H1 (cell line): ENCODE data around the gene MAGI1. TPM values are rescaled to one million over a fixed set of nuclear protein-coding genes. Genes with fewer than 3 reads are reported as not detected.

Experiments
- CTCF ChIA-PET: fragments of 300-600 bp; sonication (Branson Sonifier 250); formaldehyde crosslinking; loops from one replicate; lab custom pipeline; 2021; ENCODE audit not compliant: partially characterized antibody; lab: Charles Lee
- POLR2A ChIA-PET: fragments of 300-600 bp; sonication (Branson Sonifier 250); formaldehyde crosslinking; loops from one replicate; lab custom pipeline; 2021; ENCODE audit warnings: inconsistent platforms; ENCODE audit not compliant: partially characterized antibody; lab: Charles Lee
- DNase-seq, 2 experiments: peaks; one replicate each; pipeline versions ENCODE4 v3.0.0 to v3.0.0-alpha.2; 2010 to 2022; ENCODE audit warnings: low spot score in 2 of 2, low read depth in 1 of 2, mixed read lengths in 1 of 2
- FAIRE-seq: peaks from 2 replicates; lab custom pipeline; 2011; peaks lifted over from hg19 to GRCh38; lab: Jason Lieb, UNC
- H2AFZ ChIP-seq: 2 replicates; pipeline ENCODE4 v1.8.1; 2012; ENCODE audit warnings: low read length, inconsistent platforms
- H2AK5ac ChIP-seq: 2 replicates; pipeline ENCODE4 v1.6.1; 2013; ENCODE audit warnings: low read depth, low read length
- H2BK120ac ChIP-seq: replicated peaks from 2 replicates; pipeline ENCODE3; 2013; ENCODE audit warnings: low read depth, low read length, inconsistent platforms
- H2BK12ac ChIP-seq: 2 replicates; pipeline ENCODE4 v1.6.1; 2013; ENCODE audit warnings: low read depth, low read length
- H2BK15ac ChIP-seq: 2 replicates; pipeline ENCODE4 v1.6.1; 2013; ENCODE audit warnings: low read length
- H2BK20ac ChIP-seq: 2 replicates; pipeline ENCODE4 v1.6.1; 2013; ENCODE audit warnings: low read length
- H2BK5ac ChIP-seq: 2 replicates; pipeline ENCODE4 v1.6.1; 2013; ENCODE audit warnings: low read depth, low read length
- H3K14ac ChIP-seq: 2 replicates; pipeline ENCODE4 v1.6.1; 2013; ENCODE audit warnings: inconsistent platforms; ENCODE audit not compliant: insufficient read length
- H3K18ac ChIP-seq: 2 replicates; pipeline ENCODE4 v1.6.1; 2013; ENCODE audit warnings: low read length; ENCODE audit errors: extremely low read depth
- H3K23ac ChIP-seq: 2 replicates; pipeline ENCODE4 v1.6.1; 2013; ENCODE audit warnings: inconsistent platforms; ENCODE audit not compliant: insufficient read length
- H3K23me2 ChIP-seq: 2 replicates; pipeline ENCODE4 v1.6.1; 2013; ENCODE audit warnings: low read depth, low read length
- H3K27ac ChIP-seq: 2 replicates; pipeline ENCODE4 v1.6.1; 2011; ENCODE audit warnings: low read depth, low read length, inconsistent platforms
- H3K27me3 ChIP-seq, 4 experiments: replicated peaks in 1 of 4; 1 replicate in 1 of 4; 2 replicates in 3 of 4; pipeline versions ENCODE4 v1.6.1 to v1.8.1; 2011 to 2013; ENCODE audit warnings: low read length in 3 of 4, mild to moderate bottlenecking in 3 of 4, inconsistent platforms in 2 of 4, mixed read lengths in 2 of 4, moderate library complexity in 1 of 4; ENCODE audit not compliant: control insufficient read depth in 3 of 4, insufficient read depth in 3 of 4; ENCODE audit errors: extremely low read depth in 1 of 4
- H3K36me3 ChIP-seq, 4 experiments: 2 replicates each; pipeline versions ENCODE4 v1.6.1 to v1.8.1; 2011 to 2013; ENCODE audit warnings: mild to moderate bottlenecking in 4 of 4, low read length in 3 of 4, moderate library complexity in 2 of 4, control low read depth in 1 of 4, inconsistent platforms in 1 of 4; ENCODE audit not compliant: insufficient read depth in 4 of 4, control insufficient read depth in 2 of 4
- H3K4ac ChIP-seq: replicated peaks from 2 replicates; pipeline ENCODE3; 2013; ENCODE audit warnings: low read length, low read depth, mixed read lengths, inconsistent platforms; ENCODE audit not compliant: insufficient read length
- H3K4me1 ChIP-seq, 4 experiments: replicated peaks in 1 of 4; 1 replicate in 1 of 4; 2 replicates in 3 of 4; pipeline versions ENCODE4 v1.6.1 to v1.8.1; 2011 to 2013; ENCODE audit warnings: low read length in 3 of 4, inconsistent platforms in 2 of 4, mixed read lengths in 1 of 4; ENCODE audit not compliant: insufficient read depth in 4 of 4, control insufficient read depth in 3 of 4
- H3K4me2 ChIP-seq, 2 experiments: 2 replicates each; pipeline versions ENCODE4 v1.6.1 to v1.8.1; 2011 to 2013; ENCODE audit warnings: low read depth in 2 of 2, low read length in 2 of 2, control low read depth in 1 of 2, inconsistent platforms in 1 of 2, mild to moderate bottlenecking in 1 of 2; ENCODE audit not compliant: insufficient read depth in 1 of 2
- H3K4me3 ChIP-seq, 4 experiments: fragments of 200-600, 300-600 bp in 1 of 4; sonication (generic), shearing (Covaris generic), sonication (Bioruptor Twin) in 1 of 4; 2 replicates each; pipeline versions ENCODE4 v1.5.1 to v1.8.1; 2011 to 2016; ENCODE audit warnings: low read length in 4 of 4, low read depth in 3 of 4, control low read depth in 2 of 4, inconsistent platforms in 2 of 4, mild to moderate bottlenecking in 2 of 4, mixed read lengths in 1 of 4, moderate library complexity in 1 of 4; ENCODE audit not compliant: insufficient read depth in 2 of 4; ENCODE audit errors: extremely low read depth in 1 of 4
- H3K56ac ChIP-seq: replicated peaks from 2 replicates; pipeline ENCODE3; 2013; ENCODE audit warnings: low read depth, mild to moderate bottlenecking, mixed read lengths, low read length, inconsistent platforms; ENCODE audit not compliant: insufficient read length
- H3K79me1 ChIP-seq: 2 replicates; pipeline ENCODE4 v1.6.1; 2013; ENCODE audit warnings: low read depth, low read length, control low read depth
- H3K79me2 ChIP-seq, 2 experiments: 2 replicates each; pipeline versions ENCODE4 v1.6.1 to v1.8.1; 2012 to 2013; ENCODE audit warnings: low read length in 2 of 2, mild to moderate bottlenecking in 2 of 2, inconsistent platforms in 1 of 2; ENCODE audit not compliant: insufficient read depth in 2 of 2, control insufficient read depth in 1 of 2
- H3K9ac ChIP-seq, 4 experiments: replicated peaks in 1 of 4; 1 replicate in 1 of 4; 2 replicates in 3 of 4; pipeline versions ENCODE4 v1.6.1 to v1.8.1; 2011 to 2013; ENCODE audit warnings: low read depth in 3 of 4, low read length in 3 of 4, control low read depth in 2 of 4, mild to moderate bottlenecking in 2 of 4, moderate library complexity in 2 of 4, inconsistent platforms in 1 of 4; ENCODE audit errors: extremely low read depth in 1 of 4
- H3K9me3 ChIP-seq, 2 experiments: 2 replicates each; pipeline versions ENCODE4 v1.6.1 to v1.8.1; 2012 to 2013; ENCODE audit warnings: mild to moderate bottlenecking in 2 of 2, moderate library complexity in 2 of 2, control low read depth in 1 of 2, inconsistent platforms in 1 of 2, low read depth in 1 of 2, low read length in 1 of 2, mixed read lengths in 1 of 2; ENCODE audit not compliant: insufficient read depth in 2 of 2
- H4K20me1 ChIP-seq, 2 experiments: replicated peaks in 1 of 2; 2 replicates each; pipeline versions ENCODE3 to v1.8.1; 2011 to 2013; ENCODE audit warnings: inconsistent platforms in 2 of 2, low read length in 2 of 2, mild to moderate bottlenecking in 1 of 2; ENCODE audit not compliant: insufficient read depth in 2 of 2, control insufficient read depth in 1 of 2
- H4K5ac ChIP-seq: 2 replicates; pipeline ENCODE4 v1.6.1; 2013; ENCODE audit warnings: low read length, low read depth, mixed read lengths, inconsistent platforms; ENCODE audit not compliant: insufficient read length
- H4K8ac ChIP-seq: 2 replicates; pipeline ENCODE4 v1.8.0; 2013; ENCODE audit warnings: mild to moderate bottlenecking, moderate library complexity, low read length, inconsistent platforms; ENCODE audit not compliant: insufficient read depth; ENCODE audit errors: extremely low read depth
- H4K91ac ChIP-seq: replicated peaks from 2 replicates; pipeline ENCODE3; 2013; ENCODE audit warnings: low read length, mixed read lengths, inconsistent platforms; ENCODE audit not compliant: insufficient read length
- KDM5A ChIP-seq: fragments of 200-600 bp; IDR thresholded peaks from 2 replicates; pipeline ENCODE4 v1.7.1; 2012; ENCODE audit warnings: mild to moderate bottlenecking, low read length, inconsistent platforms, mixed read lengths
- WGBS, 2 experiments: shearing (Covaris generic) in 1 of 2; methylation state at CpG; one replicate each; pipeline versions ENCODE4 v1.1.6 to v1.1.7; 2013 to 2015; ENCODE audit warnings: low lambda C conversion rate in 2 of 2, mixed read lengths in 2 of 2, inconsistent platforms in 1 of 2, low coverage in 1 of 2, missing lambda C conversion rate in 1 of 2; ENCODE audit not compliant: insufficient replicate concordance in 2 of 2, insufficient coverage in 1 of 2, insufficient read length in 1 of 2; ENCODE audit errors: extremely low coverage in 1 of 2, missing lambda C conversion rate in 1 of 2; 5-methylcytosine and 5-hydroxymethylcytosine counted together
- polyA plus RNA-seq, 7 experiments: library from polyadenylated mRNA; depleted of rRNA in 3 of 7; stranded (reverse) in 5 of 7; unstranded in 2 of 7; fragments of >200 nt in 5 of 7; fragments of 200-250 nt in 2 of 7; gene quantifications; 1 replicate in 5 of 7; 2 replicates in 1 of 7; 4 replicates in 1 of 7; pipeline versions ENCODE4 v1.2.1 to v1.2.3, GENCODE V29; 2011 to 2013; ENCODE audit warnings: missing spikeins in 2 of 7, mixed read lengths in 2 of 7
- total RNA-seq: library from RNA; stranded (reverse); fragmentation: NEBNext Ultra II Directional; extraction: Animal tissue kit (Norgen Biotek cat#: 25700); gene quantifications from 2 replicates; pipeline ENCODE4 v1.2.1, GENCODE V29; 2021

MAGI1 gene
- total and polyA plus RNA-seq, 2 of the 8 experiments (the other 6 are each of a cell fraction or from before 2014, with no cell fraction given): 19.8 to 78.0 TPM

GRCh38 chr3:65677486-65678010 is 361.2 kb downstream of the MAGI1 start:
- Histone ChIP-seq H2AK5ac (no peak overlapping the region), H3K18ac (no peak overlapping the region), H3K23ac (no peak overlapping the region), H4K91ac (no peak overlapping the region), H3K56ac (no peak overlapping the region), H2BK120ac (no peak overlapping the region), H3K36me3 (no peaks in the 10 kb centered on the region), H3K14ac (no peak overlapping the region), H3K9me3 (no peaks in the 10 kb centered on the region), H2BK12ac (no peak overlapping the region), H3K23me2 (no peaks in the 10 kb centered on the region), H3K27ac (no peak overlapping the region), H3K4ac (no peak overlapping the region), H2BK15ac (no peak overlapping the region), H2BK5ac (no peak overlapping the region; the same call in 1 of the 2 replicates), H4K5ac (no peak overlapping the region), H3K9ac (no peak overlapping the region), H3K4me3 (no peak overlapping the region), H3K4me1 (peaks cover 0 to 3% (median under 1%) of the 10 kb centered on the region in 4 experiments; a peak in 3 of 7 replicates), H2BK20ac (no peak overlapping the region), H4K8ac (no peak overlapping the region), H3K79me1 (no peaks in the 10 kb centered on the region; the same call in 1 of the 2 replicates), H3K79me2 (0 out of 4 replicates have a peak, but pooled peaks cover 0 to 9% of the 10 kb centered on the region in 2 experiments), H3K4me2 (no peak overlapping the region), H4K20me1 (no peaks in the 10 kb centered on the region), H2AFZ (no peak overlapping the region), H3K27me3 (no peaks in the 10 kb centered on the region)
- WGBS, 2 experiments: 89% methylated on average over 3 of the region's 3 CpGs; no CpG with 5 or more reads in 1 of the 2 experiments
- DNase-seq (no peak), FAIRE-seq (no peak)
- ChIA-PET POLR2A (no interaction called here), CTCF (interaction anchor here (0.9 to 3.3 kb wide), 4 partner anchors 14 to 238 kb away, joined by 3 to 10 read pairs (median 4); no protein-coding TSS in a partner anchor)
- no peak for TF ChIP-seq KDM5A
